ENCODE results near the gene RBM26. TPM values are rescaled to one million over a fixed set of nuclear protein-coding genes. Genes with fewer than 3 reads are reported as not detected.

RBM26 gene
- total and polyA plus RNA-seq, 2 experiments from 2014 or later: 11.1 to 19.2 TPM

- Histone ChIP-seq H3K9ac (no peak overlapping the region), H3K9me2 (ENCODE audit: insufficient read depth) (no peaks in the 10 kb centered on the region), H3K4me3 (no peak overlapping the region), H3K4me1 (ENCODE audit: insufficient read depth) (peaks cover 8% of the 10 kb centered on the region; the same call in 1 of the 2 replicates), H3K27me3 (replicated peaks; ENCODE audit: insufficient read depth) (no peaks in the 10 kb centered on the region), H3K9me3 (ENCODE audit: low read depth) (no peaks in the 10 kb centered on the region), H4K20me1 (ENCODE audit: insufficient read depth) (no peaks in the 10 kb centered on the region), H3F3A (ENCODE audit: insufficient read depth) (no peaks in the 10 kb centered on the region), H3K36me3 (ENCODE audit: low read depth) (peaks cover 27% of the 10 kb centered on the region), H3K79me2 (ENCODE audit: insufficient read depth) (no peaks in the 10 kb centered on the region), H2AFZ (no peak overlapping the region), H3K4me2 (ENCODE audit: unreplicated experiment) (no peak overlapping the region), H3K27ac (no peak overlapping the region)
- in situ Hi-C loops (cut with MboI): no loop called here
- TF ChIP-seq EZH2phosphoT487 (IDR thresholded peaks at IDR 0.05; ENCODE audit: insufficient read depth, low read depth): no peak
- no peak for TF ChIP-seq EZH2 (IDR thresholded peaks at IDR 0.05; ENCODE audit: insufficient read depth, poor library complexity, severe bottlenecking)
- WGBS, 2 experiments (ENCODE audit: low coverage in 1 of 2, low lambda C conversion rate in 2 of 2, missing lambda C conversion rate in 2 of 2): 92 to 93% methylated on average over 6 of the region's 6 CpGs
- DNase-seq: no peak
Measured at GRCh38 chr13:79346300-79346914, 59.6 kb downstream of the RBM26 start.

DNA sequence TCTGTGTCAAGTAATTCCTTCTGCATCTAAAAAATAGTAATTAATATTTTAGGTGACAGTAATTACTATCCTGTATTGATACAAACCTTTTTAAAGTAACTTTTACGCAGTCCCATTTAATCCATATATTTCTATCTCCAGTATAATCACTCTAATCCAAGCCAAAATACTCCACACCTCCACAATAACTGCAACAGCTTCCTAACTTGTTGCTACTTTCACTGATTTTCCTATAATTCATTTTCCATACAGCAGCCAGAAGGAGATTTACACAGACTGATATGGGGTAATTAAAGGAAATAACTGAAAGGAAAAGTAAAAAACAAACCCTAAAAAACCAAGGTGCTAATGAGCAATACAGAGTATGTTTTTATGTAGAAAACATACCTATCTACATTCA, 64.9 kb downstream of the RBM26 start:
- Histone ChIP-seq H3K9me3 (ENCODE audit: low read depth) (no peaks in the 10 kb centered on the region), H3K27ac (no peak overlapping the region), H3F3A (ENCODE audit: insufficient read depth) (no peaks in the 10 kb centered on the region), H3K4me2 (ENCODE audit: unreplicated experiment) (no peak overlapping the region), H3K4me3 (no peak overlapping the region), H3K4me1 (ENCODE audit: insufficient read depth) (no peaks in the 10 kb centered on the region), H3K9ac (no peak overlapping the region), H3K27me3 (replicated peaks; ENCODE audit: insufficient read depth) (no peaks in the 10 kb centered on the region), H3K36me3 (ENCODE audit: low read depth) (peaks cover 65% of the 10 kb centered on the region), H2AFZ (no peak overlapping the region), H3K9me2 (ENCODE audit: insufficient read depth) (no peaks in the 10 kb centered on the region), H4K20me1 (ENCODE audit: insufficient read depth) (no peaks in the 10 kb centered on the region), H3K79me2 (ENCODE audit: insufficient read depth) (no peaks in the 10 kb centered on the region)
- 100% methylated on average over 1 of the region's 1 CpG for WGBS, 2 experiments (ENCODE audit: low coverage in 1 of 2, low lambda C conversion rate in 2 of 2, missing lambda C conversion rate in 2 of 2)
- TF ChIP-seq EZH2phosphoT487 (IDR thresholded peaks at IDR 0.05; ENCODE audit: insufficient read depth, low read depth) (no peak), EZH2 (IDR thresholded peaks at IDR 0.05; ENCODE audit: insufficient read depth, poor library complexity, severe bottlenecking) (no peak)
- in situ Hi-C loops (cut with MboI): no loop called here
- no peak for DNase-seq

GRCh38 chr13:79340490-79340889, 65.6 kb downstream of the RBM26 start:
- peaks cover 72% of the 10 kb centered on the region for H3K36me3 ChIP-seq (ENCODE audit: low read depth)
- no peak overlapping the region for H3K4me3 ChIP-seq
- in situ Hi-C loops (cut with MboI): no loop called here
- H3K79me2 ChIP-seq (ENCODE audit: insufficient read depth): no peaks in the 10 kb centered on the region
- no peak overlapping the region for H3K9ac ChIP-seq
- no peaks in the 10 kb centered on the region for H3K27me3 ChIP-seq (replicated peaks; ENCODE audit: insufficient read depth)
- TF ChIP-seq EZH2phosphoT487 (IDR thresholded peaks at IDR 0.05; ENCODE audit: insufficient read depth, low read depth): no peak
- TF ChIP-seq EZH2 (IDR thresholded peaks at IDR 0.05; ENCODE audit: insufficient read depth, poor library complexity, severe bottlenecking): no peak
- H3F3A ChIP-seq (ENCODE audit: insufficient read depth): no peaks in the 10 kb centered on the region
- 98 to 100% methylated on average over 2 of the region's 2 CpGs for WGBS, 2 experiments (ENCODE audit: low coverage in 1 of 2, low lambda C conversion rate in 2 of 2, missing lambda C conversion rate in 2 of 2)
- DNase-seq: no peak
- no peaks in the 10 kb centered on the region for H3K9me2 ChIP-seq (ENCODE audit: insufficient read depth)
- no peaks in the 10 kb centered on the region for H3K4me1 ChIP-seq (ENCODE audit: insufficient read depth)
- H3K9me3 ChIP-seq (ENCODE audit: low read depth): no peaks in the 10 kb centered on the region
- no peaks in the 10 kb centered on the region for H4K20me1 ChIP-seq (ENCODE audit: insufficient read depth)
- no peak overlapping the region for H3K27ac ChIP-seq
- H2AFZ ChIP-seq: no peak overlapping the region
- H3K4me2 ChIP-seq (ENCODE audit: unreplicated experiment): no peak overlapping the region

DNA sequence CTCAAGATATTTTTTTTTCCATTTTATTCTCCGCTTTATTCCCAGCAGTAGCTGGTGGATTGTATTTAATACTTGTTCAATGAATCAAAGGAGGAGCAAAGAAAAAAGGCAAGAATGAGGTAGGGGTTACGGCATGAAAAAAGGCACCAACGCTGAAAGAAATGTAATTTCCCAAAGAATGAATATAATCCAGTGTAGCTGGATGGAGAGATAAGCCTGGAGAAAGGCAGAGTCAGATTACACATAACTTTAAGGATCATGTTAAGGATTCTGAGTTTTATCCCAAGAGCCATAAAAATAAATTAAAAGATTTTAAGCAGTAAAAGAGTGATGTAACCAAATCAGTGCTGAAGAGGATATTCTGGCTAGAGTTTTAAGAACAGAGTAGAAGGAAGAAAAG, 67.7 kb downstream of the RBM26 start:
- TF ChIP-seq EZH2 (IDR thresholded peaks at IDR 0.05; ENCODE audit: insufficient read depth, poor library complexity, severe bottlenecking) (no peak), EZH2phosphoT487 (IDR thresholded peaks at IDR 0.05; ENCODE audit: insufficient read depth, low read depth) (no peak)
- Histone ChIP-seq H3K9me2 (ENCODE audit: insufficient read depth) (no peaks in the 10 kb centered on the region), H3K36me3 (ENCODE audit: low read depth) (peaks cover 82% of the 10 kb centered on the region), H3K9ac (no peak overlapping the region), H3K27ac (no peak overlapping the region), H3K4me2 (ENCODE audit: unreplicated experiment) (no peak overlapping the region), H3K9me3 (ENCODE audit: low read depth) (no peaks in the 10 kb centered on the region), H3F3A (ENCODE audit: insufficient read depth) (no peaks in the 10 kb centered on the region), H2AFZ (no peak overlapping the region), H3K4me3 (no peak overlapping the region), H4K20me1 (ENCODE audit: insufficient read depth) (no peaks in the 10 kb centered on the region), H3K4me1 (ENCODE audit: insufficient read depth) (no peaks in the 10 kb centered on the region), H3K27me3 (replicated peaks; ENCODE audit: insufficient read depth) (no peaks in the 10 kb centered on the region), H3K79me2 (ENCODE audit: insufficient read depth) (no peaks in the 10 kb centered on the region)
- 94 to 97% methylated on average over 3 of the region's 3 CpGs for WGBS, 2 experiments (ENCODE audit: low coverage in 1 of 2, low lambda C conversion rate in 2 of 2, missing lambda C conversion rate in 2 of 2)
- DNase-seq: no peak
- in situ Hi-C loops (cut with MboI): no loop called here
